Upper lobe of right lung (tissue), 1 donor: ENCODE results near the gene BTBD7. TPM values are rescaled to one million over a fixed set of nuclear protein-coding genes. Genes with fewer than 3 reads are reported as not detected.

Experiments used
- ATAC-seq: fragments of 200-7000 bp; cut with Tn5 transposase; one replicate; pipeline ENCODE4 v1.9.1; 2020; ENCODE audit warnings: mild to moderate bottlenecking, moderate library complexity
- DNase-seq: peaks from one replicate; pipeline ENCODE4 v3.0.0-alpha.2; 2020
- H3K27ac ChIP-seq: fragments of 200-600 bp; one replicate; pipeline ENCODE4 v1.8.0; 2022
- H3K27me3 ChIP-seq: fragments of 200-600 bp; one replicate; pipeline ENCODE4 v1.8.0; 2022; ENCODE audit warnings: mild to moderate bottlenecking
- H3K36me3 ChIP-seq: fragments of 200-600 bp; one replicate; pipeline ENCODE4 v1.8.0; 2022
- H3K4me1 ChIP-seq: fragments of 200-600 bp; one replicate; pipeline ENCODE4 v1.8.0; 2022
- H3K4me3 ChIP-seq: fragments of 200-600 bp; one replicate; pipeline ENCODE4 v1.8.0; 2022; ENCODE audit warnings: mild to moderate bottlenecking
- H3K9me3 ChIP-seq: fragments of 200-600 bp; one replicate; pipeline ENCODE4 v1.8.0; 2022
- intact Hi-C: fragments of 100-400 bp; cut with DNase I; formaldehyde crosslinking; loops from one replicate; pipeline ENCODE4 v1.11.0; 2022
- total RNA-seq: library from RNA; stranded (reverse); fragmentation: NEBNext Ultra II Directional; extraction: Animal tissue kit (Norgen Biotek cat#: 25700); gene quantifications from one replicate; pipeline ENCODE4 v1.2.1, GENCODE V29; 2021
- TF ChIP-seq, protein P1 (sequence below): fragments of 200-600 bp; IDR thresholded peaks from one replicate; pipeline ENCODE4 v1.8.0; 2022; ENCODE audit warnings: antibody characterized with exemption
- donor health status: DM: no; HTN: yes; CAD: no; lungs with severe emphysema.

Gene BTBD7
- total RNA-seq, 1 donor from 2014 or later = 38.2 TPM

DNA sequence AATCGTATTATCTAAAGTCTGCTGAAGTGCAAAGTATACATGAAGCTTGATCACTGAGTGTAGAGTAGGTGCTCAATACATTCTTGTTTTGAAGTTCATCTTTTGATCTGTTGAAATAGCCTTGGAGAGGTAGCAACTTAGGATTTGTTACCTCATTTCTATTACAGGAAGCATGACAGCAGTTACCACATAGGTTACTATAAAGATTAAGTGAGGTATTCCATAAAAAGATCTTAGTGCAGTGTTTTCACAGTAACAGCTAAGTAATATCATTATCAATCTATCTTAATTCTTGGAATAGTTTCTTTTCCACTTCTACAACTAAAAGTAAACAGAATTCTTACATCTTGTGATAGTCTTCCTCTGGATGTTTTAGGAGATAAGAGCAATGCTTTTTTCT lies 50.9 kb downstream of the BTBD7 start:
- Histone ChIP-seq H3K4me3 (no peak overlapping the region), H3K4me1 (no peaks in the 10 kb centered on the region), H3K36me3 (no peaks in the 10 kb centered on the region), H3K27me3 (no peaks in the 10 kb centered on the region), H3K9me3 (no peaks in the 10 kb centered on the region), H3K27ac (no peak overlapping the region)
- DNase-seq (no peak), ATAC-seq (no peak)
- TF ChIP-seq, protein P1, sequence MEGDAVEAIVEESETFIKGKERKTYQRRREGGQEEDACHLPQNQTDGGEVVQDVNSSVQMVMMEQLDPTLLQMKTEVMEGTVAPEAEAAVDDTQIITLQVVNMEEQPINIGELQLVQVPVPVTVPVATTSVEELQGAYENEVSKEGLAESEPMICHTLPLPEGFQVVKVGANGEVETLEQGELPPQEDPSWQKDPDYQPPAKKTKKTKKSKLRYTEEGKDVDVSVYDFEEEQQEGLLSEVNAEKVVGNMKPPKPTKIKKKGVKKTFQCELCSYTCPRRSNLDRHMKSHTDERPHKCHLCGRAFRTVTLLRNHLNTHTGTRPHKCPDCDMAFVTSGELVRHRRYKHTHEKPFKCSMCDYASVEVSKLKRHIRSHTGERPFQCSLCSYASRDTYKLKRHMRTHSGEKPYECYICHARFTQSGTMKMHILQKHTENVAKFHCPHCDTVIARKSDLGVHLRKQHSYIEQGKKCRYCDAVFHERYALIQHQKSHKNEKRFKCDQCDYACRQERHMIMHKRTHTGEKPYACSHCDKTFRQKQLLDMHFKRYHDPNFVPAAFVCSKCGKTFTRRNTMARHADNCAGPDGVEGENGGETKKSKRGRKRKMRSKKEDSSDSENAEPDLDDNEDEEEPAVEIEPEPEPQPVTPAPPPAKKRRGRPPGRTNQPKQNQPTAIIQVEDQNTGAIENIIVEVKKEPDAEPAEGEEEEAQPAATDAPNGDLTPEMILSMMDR = no peak
- intact Hi-C loops = no loop called here

DNA sequence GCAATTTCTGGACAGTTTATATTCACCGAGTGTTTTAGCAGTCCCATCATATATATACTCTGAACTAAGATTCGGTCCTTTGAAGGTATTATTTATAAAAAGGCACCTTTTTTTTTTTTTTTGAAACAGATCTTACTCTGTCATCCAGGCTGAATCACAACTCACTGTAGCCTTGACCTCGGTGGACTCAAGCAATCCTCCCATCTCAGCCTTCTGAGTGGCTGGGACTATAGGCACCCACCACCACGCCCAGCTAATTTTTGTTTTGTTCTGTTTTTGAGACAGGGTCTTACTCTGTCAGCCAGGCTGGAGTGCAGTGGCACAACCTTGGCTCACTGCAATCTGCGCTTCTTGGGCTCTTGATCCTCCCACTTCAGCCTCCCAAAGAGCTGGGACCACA lies 52.1 kb downstream of the BTBD7 start:
- Histone ChIP-seq H3K4me3 (no peak overlapping the region), H3K27ac (no peak overlapping the region), H3K9me3 (no peaks in the 10 kb centered on the region), H3K4me1 (no peaks in the 10 kb centered on the region), H3K36me3 (no peaks in the 10 kb centered on the region), H3K27me3 (no peaks in the 10 kb centered on the region)
- TF ChIP-seq, protein P1 = no peak
- DNase-seq (no peak), ATAC-seq (no peak)
- intact Hi-C loops = no loop called here

DNA sequence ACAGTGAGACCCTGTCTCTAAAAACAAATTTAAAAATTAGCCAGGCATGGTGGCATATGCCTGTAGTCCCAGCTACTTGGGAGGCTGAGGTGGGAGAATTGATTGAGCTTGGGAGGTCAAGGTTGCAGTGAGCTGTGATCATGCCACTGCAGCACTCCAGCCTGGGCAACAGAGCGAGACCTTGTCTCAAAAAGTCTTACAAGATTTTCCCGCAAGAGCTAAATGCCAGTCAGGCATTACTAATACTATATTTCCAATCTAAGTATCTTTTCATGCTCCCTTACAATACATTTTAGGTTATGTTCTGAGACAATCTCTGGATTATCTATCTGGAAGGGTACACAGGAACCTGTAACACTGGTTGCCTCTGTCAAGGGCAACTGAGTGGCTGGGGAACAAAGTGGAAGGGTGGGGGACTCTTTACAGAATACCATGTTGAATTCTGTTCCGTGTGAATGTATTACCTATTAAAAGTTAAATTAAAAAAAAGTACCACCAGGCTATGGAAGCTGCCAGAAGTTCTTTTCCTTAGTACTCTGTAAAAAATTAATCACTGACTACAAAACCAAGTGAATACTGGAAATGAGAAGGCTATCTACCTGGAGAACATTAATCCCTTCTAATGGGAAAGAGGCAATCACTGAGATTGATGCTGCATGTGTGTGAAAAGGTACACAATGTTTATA lies 56.7 kb downstream of the BTBD7 start:
- Histone ChIP-seq H3K27ac (no peak overlapping the region), H3K27me3 (no peaks in the 10 kb centered on the region), H3K9me3 (no peaks in the 10 kb centered on the region), H3K4me1 (no peaks in the 10 kb centered on the region), H3K4me3 (no peak overlapping the region), H3K36me3 (peaks cover 5% of the 10 kb centered on the region)
- ATAC-seq (no peak), DNase-seq (no peak)
- TF ChIP-seq, protein P1 = no peak
- intact Hi-C loops = no loop called here

DNA sequence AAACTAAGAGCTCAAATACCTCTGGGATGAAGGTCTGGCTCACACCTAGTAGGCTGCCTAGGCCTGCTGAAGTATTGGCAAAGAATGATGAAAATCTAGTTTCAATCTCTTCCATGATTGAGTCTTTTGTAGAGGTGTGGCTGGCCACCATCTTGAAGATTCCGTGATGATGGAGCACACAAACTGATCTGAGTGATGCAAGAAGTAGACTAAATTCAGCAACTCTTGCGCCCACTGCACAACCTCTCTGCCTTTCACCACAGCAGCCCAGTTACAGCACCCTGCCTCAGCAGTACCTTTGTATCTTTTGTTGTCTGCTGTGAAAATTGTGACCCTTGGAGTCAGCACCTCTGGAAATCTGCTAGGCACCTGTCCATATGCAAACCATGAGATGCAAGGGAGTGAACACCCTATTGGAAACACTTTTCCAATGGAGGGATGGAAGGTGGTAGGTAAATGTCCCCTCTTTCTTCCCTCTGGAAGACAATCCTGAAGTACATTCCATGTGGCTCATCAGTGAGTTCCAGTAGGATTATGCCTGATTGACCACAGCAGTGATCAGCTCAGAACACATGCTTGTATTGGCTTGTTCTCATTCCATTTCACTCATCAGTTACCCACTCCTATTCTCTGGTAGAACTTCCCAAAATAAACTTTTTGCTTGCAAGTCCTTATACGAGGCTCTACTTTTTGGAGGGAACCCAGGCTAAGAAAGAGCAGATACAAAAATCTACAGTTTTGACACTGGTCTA lies 58.6 kb downstream of the BTBD7 start:
- Histone ChIP-seq H3K27ac (no peak overlapping the region), H3K27me3 (no peaks in the 10 kb centered on the region), H3K4me1 (no peaks in the 10 kb centered on the region), H3K36me3 (peaks cover 5% of the 10 kb centered on the region), H3K4me3 (no peak overlapping the region), H3K9me3 (no peaks in the 10 kb centered on the region)
- intact Hi-C loops = no loop called here
- TF ChIP-seq, protein P1 = no peak
- DNase-seq = no peak
- no peak for ATAC-seq

DNA sequence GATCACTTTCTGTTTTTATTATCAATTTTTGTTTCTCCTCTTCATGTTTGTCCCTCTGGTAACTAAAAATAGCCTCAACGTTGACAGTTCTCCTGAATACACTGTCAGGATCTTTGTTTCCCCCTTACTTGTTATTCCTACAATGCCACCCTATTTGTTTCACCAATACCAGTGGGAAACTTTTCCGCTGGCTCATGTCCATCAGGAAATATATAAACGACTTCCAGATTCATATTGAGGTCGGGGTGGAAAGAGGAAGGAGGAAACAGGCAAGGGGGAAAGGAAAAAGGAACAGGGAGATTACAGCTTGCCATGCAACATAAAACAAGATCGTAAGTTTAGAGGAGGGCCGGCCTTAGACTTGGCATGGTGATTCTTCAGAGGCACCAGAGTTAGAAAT lies 61.7 kb downstream of the BTBD7 start:
- Histone ChIP-seq H3K27me3 (no peaks in the 10 kb centered on the region), H3K4me1 (no peaks in the 10 kb centered on the region), H3K27ac (no peak overlapping the region), H3K9me3 (no peaks in the 10 kb centered on the region), H3K36me3 (peaks cover 5% of the 10 kb centered on the region), H3K4me3 (no peak overlapping the region)
- DNase-seq (no peak), ATAC-seq (no peak)
- intact Hi-C loops = no loop called here
- TF ChIP-seq, protein P1 = no peak
